GM12878 (cell line): ENCODE measurements around the gene PRMT2. TPM values are rescaled to one million over a fixed set of nuclear protein-coding genes. Genes with fewer than 3 reads are reported as not detected.

Experiments used
- E4F1 ChIP-seq: fragments of 450-650 bp; IDR thresholded peaks from 2 replicates; pipeline ENCODE4 v1.6.1; 2018; ENCODE audit warnings: borderline replicate concordance, mild to moderate bottlenecking; ENCODE audit not compliant: partially characterized antibody
- ESRRA ChIP-seq: IDR thresholded peaks from 2 replicates; pipeline ENCODE4 v1.6.1; 2012; ENCODE audit warnings: mild to moderate bottlenecking, low read length, improper control_type of control experiment
- EZH2 ChIP-seq: IDR thresholded peaks from 2 replicates; pipeline ENCODE4 v1.6.1; 2012; ENCODE audit warnings: low read depth, mild to moderate bottlenecking, control low read depth, inconsistent platforms, low read length, borderline replicate concordance; ENCODE audit not compliant: control insufficient read depth
- IKZF1 ChIP-seq: fragments of 450-650 bp; conservative IDR thresholded peaks from 2 replicates; pipeline ENCODE4 v1.6.1; 2017; ENCODE audit warnings: antibody characterized with exemption, mild to moderate bottlenecking
- KAT2A ChIP-seq: conservative IDR thresholded peaks from 2 replicates; pipeline ENCODE4 v1.6.1; 2011; ENCODE audit warnings: low read depth, low read length; ENCODE audit not compliant: control insufficient read depth
- LARP7 ChIP-seq: fragments of 450-650 bp; IDR thresholded peaks from 2 replicates; pipeline ENCODE4 v1.6.1; 2017; ENCODE audit warnings: mild to moderate bottlenecking
- MYB ChIP-seq: fragments of 150-350 bp; IDR thresholded peaks from 2 replicates; pipeline ENCODE4 v1.6.1; 2014; ENCODE audit warnings: mild to moderate bottlenecking, low read depth, low read length, borderline replicate concordance
- NFYA ChIP-seq: IDR thresholded peaks from 2 replicates; pipeline ENCODE4 v1.6.1; 2011; ENCODE audit warnings: low read depth, mild to moderate bottlenecking, low read length, improper control_type of control experiment, borderline replicate concordance
- PKNOX1 ChIP-seq: fragments of 450-650 bp; IDR thresholded peaks from 2 replicates; pipeline ENCODE4 v1.6.1; 2016; ENCODE audit warnings: mild to moderate bottlenecking
- RAD21 ChIP-seq: IDR thresholded peaks from 2 replicates; pipeline ENCODE4 v1.6.1; 2011; ENCODE audit warnings: mild to moderate bottlenecking, low read depth, low read length, moderate library complexity; ENCODE audit not compliant: insufficient read depth
- RB1 ChIP-seq: fragments of 450-650 bp; formaldehyde crosslinking; IDR thresholded peaks from 2 replicates; pipeline ENCODE4 v1.6.1; 2017; ENCODE audit warnings: mild to moderate bottlenecking, borderline replicate concordance
- REST ChIP-seq: IDR thresholded peaks from 2 replicates; pipeline ENCODE4 v1.6.1; 2012; ENCODE audit warnings: mild to moderate bottlenecking, low read depth, low read length
- RUNX3 ChIP-seq: IDR thresholded peaks from 2 replicates; pipeline ENCODE4 v1.6.1; 2012; ENCODE audit warnings: low read length, inconsistent platforms
- SIN3A ChIP-seq: IDR thresholded peaks from 2 replicates; pipeline ENCODE4 v1.6.1; 2012; ENCODE audit warnings: low read depth, low read length, improper control_type of control experiment
- STAT1 ChIP-seq: fragments of 450-650 bp; conservative IDR thresholded peaks from 2 replicates; pipeline ENCODE4 v1.6.1; 2014; ENCODE audit warnings: antibody characterized with exemption, mild to moderate bottlenecking
- TARDBP ChIP-seq: IDR thresholded peaks from 2 replicates; pipeline ENCODE4 v1.6.1; 2016; ENCODE audit warnings: borderline replicate concordance
- TCF7 ChIP-seq: IDR thresholded peaks from 2 replicates; pipeline ENCODE4 v1.6.1; 2014; ENCODE audit warnings: antibody characterized with exemption, borderline replicate concordance
- ZBED1 ChIP-seq: IDR thresholded peaks from 2 replicates; pipeline ENCODE4 v1.6.1; 2016; ENCODE audit warnings: borderline replicate concordance
- ZBTB11 ChIP-seq: fragments of 450-650 bp; formaldehyde crosslinking; IDR thresholded peaks from 2 replicates; pipeline ENCODE4 v1.5.0; 2022; ENCODE audit warnings: mild to moderate bottlenecking, missing genetic modification characterization
- ZSCAN29 ChIP-seq: fragments of 450-650 bp; IDR thresholded peaks from 2 replicates; pipeline ENCODE4 v1.6.1; 2017; ENCODE audit warnings: mild to moderate bottlenecking, moderate library complexity
- polyA plus RNA-seq, 11 experiments: library from polyadenylated mRNA; depleted of rRNA in 4 of 11; unstranded in 6 of 11; stranded (reverse) in 5 of 11; fragments of >200 nt; fragmentation: Nextera tagmentation in 4 of 11; fragmentation: Illumina TruSeq in 1 of 11; extraction: Ambion mirVana in 4 of 11; extraction: Trizol in 1 of 11; gene quantifications; 1 replicate in 1 of 11; 2 replicates in 10 of 11; pipeline versions ENCODE4 v1.2.1 to v1.2.3, GENCODE V29; 2011 to 2016; ENCODE audit warnings: inconsistent platforms in 2 of 11, missing spikeins in 2 of 11, low read depth in 1 of 11
- total RNA-seq, 4 experiments: library from RNA; depleted of rRNA in 3 of 4; stranded (reverse); fragments of >200 nt in 3 of 4; fragmentation: Illumina TruSeq in 1 of 4; extraction: Trizol in 1 of 4; gene quantifications; 2 replicates each; pipeline versions ENCODE4 v1.2.1 to v1.2.3, GENCODE V29; 2013 to 2021

PRMT2 gene
- total and polyA plus RNA-seq, 10 of the 15 experiments (the other 5 are each of a cell fraction or from before 2014, with no cell fraction given): 16.1 to 48.6 (median 36.2) TPM

- TF ChIP-seq EZH2: no peak
- TF ChIP-seq TARDBP: no peak
- no peak for TF ChIP-seq RB1
- no peak for TF ChIP-seq E4F1
- TF ChIP-seq TCF7: no peak
- no peak for TF ChIP-seq ESRRA
- 0 out of 2 replicates have a peak, but pooled peaks have one; percentile 18 for TF ChIP-seq RUNX3
- no peak for TF ChIP-seq STAT1
- TF ChIP-seq ZBTB11 (CRISPR knock-in tag): no peak
- no peak for TF ChIP-seq SIN3A
- TF ChIP-seq ZSCAN29: no peak
- TF ChIP-seq PKNOX1: no peak
- TF ChIP-seq IKZF1: peak; percentile 78
- no peak for TF ChIP-seq MYB
- no peak for TF ChIP-seq RAD21
- no peak for TF ChIP-seq ZBED1
- no peak for TF ChIP-seq REST
- TF ChIP-seq NFYA: no peak
- no peak for TF ChIP-seq LARP7
- no peak for TF ChIP-seq KAT2A
Observed at GRCh38 chr21:46637952-46638746, 2.7 kb downstream of the PRMT2 start (continued).
